Endodermal cell (in vitro differentiated cells): ENCODE data around the gene TRAPPC1. TPM values are rescaled to one million over a fixed set of nuclear protein-coding genes. Genes with fewer than 3 reads are reported as not detected.

Experiments
- DNase-seq: peaks from one replicate; pipeline ENCODE4 v3.0.0-alpha.2; 2017
- H3K27ac ChIP-seq: 2 replicates; pipeline ENCODE4 v1.5.1; 2013; ENCODE audit warnings: mild to moderate bottlenecking, low read depth, low read length, moderate library complexity
- H3K27me3 ChIP-seq: 2 replicates; pipeline ENCODE4 v1.6.1; 2013; ENCODE audit warnings: mild to moderate bottlenecking, low read length, moderate library complexity; ENCODE audit not compliant: insufficient read depth, control insufficient read depth, poor library complexity, severe bottlenecking
- H3K36me3 ChIP-seq: 2 replicates; pipeline ENCODE4 v1.7.0; 2013; ENCODE audit warnings: mild to moderate bottlenecking, low read length, moderate library complexity; ENCODE audit not compliant: control insufficient read depth, insufficient read depth
- H3K4me1 ChIP-seq: one replicate; pipeline ENCODE4 v1.7.0; 2013; ENCODE audit warnings: low read length; ENCODE audit not compliant: control insufficient read depth, insufficient read depth
- H3K4me3 ChIP-seq: 2 replicates; pipeline ENCODE4 v1.5.1; 2013; ENCODE audit warnings: mild to moderate bottlenecking, low read length, moderate library complexity
- H3K9ac ChIP-seq: 2 replicates; pipeline ENCODE4 v1.6.1; 2013; ENCODE audit warnings: mild to moderate bottlenecking, low read length, moderate library complexity; ENCODE audit not compliant: poor library complexity, severe bottlenecking; ENCODE audit errors: extremely low read depth
- H3K9me3 ChIP-seq: 2 replicates; pipeline ENCODE4 v1.6.1; 2013; ENCODE audit warnings: mild to moderate bottlenecking, low read length, moderate library complexity; ENCODE audit not compliant: control insufficient read depth
- H3K27ac Mint-ChIP-seq: 2 replicates; pipeline ENCODE4 v1.8.0; 2020; ENCODE audit warnings: mixed read lengths
- H3K27me3 Mint-ChIP-seq: 2 replicates; pipeline ENCODE4 v1.8.0; 2021; ENCODE audit warnings: mild to moderate bottlenecking, mixed read lengths; ENCODE audit not compliant: insufficient read depth
- H3K36me3 Mint-ChIP-seq: 2 replicates; pipeline ENCODE4 v1.8.0; 2020; ENCODE audit warnings: low read depth, mixed read lengths
- H3K4me1 Mint-ChIP-seq: 2 replicates; pipeline ENCODE4 v1.8.0; 2020; ENCODE audit warnings: mixed read lengths
- H3K4me3 Mint-ChIP-seq: 2 replicates; pipeline ENCODE4 v1.8.0; 2020; ENCODE audit warnings: mild to moderate bottlenecking, moderate library complexity, mixed read lengths
- H3K9me3 Mint-ChIP-seq: 2 replicates; pipeline ENCODE4 v1.8.0; 2020; ENCODE audit warnings: mild to moderate bottlenecking, mixed read lengths
- CTCF ChIP-seq: fragments of 200-600 bp; sonication (generic); conservative IDR thresholded peaks from 2 replicates; pipeline ENCODE4 v1.5.0; 2021; ENCODE audit warnings: antibody characterized with exemption, mild to moderate bottlenecking
- WGBS, 2 experiments: methylation state at CpG; one replicate each; pipeline versions ENCODE4 v1.1.5 to v1.1.7; 2013; ENCODE audit warnings: missing lambda C conversion rate in 2 of 2, mixed read lengths in 1 of 2; ENCODE audit not compliant: insufficient coverage in 1 of 2, insufficient read length in 1 of 2; 5-methylcytosine and 5-hydroxymethylcytosine counted together
- total RNA-seq, 2 donors: library from RNA; stranded (reverse); fragmentation: NEBNext Ultra II Directional in 1 of 2; extraction: Animal tissue kit (Norgen Biotek cat#: 25700) in 1 of 2; gene quantifications; 2 replicates in 1 of 2; 3 replicates in 1 of 2; pipeline ENCODE4 v1.2.1, GENCODE V29; 2021

Gene TRAPPC1
- total RNA-seq, 2 donors from 2014 or later: 150 to 170 TPM

- Mint-ChIP-seq H3K4me1 (peaks cover 2% of the 10 kb centered on the region), H3K4me3 (no peak overlapping the region), H3K27me3 (no peaks in the 10 kb centered on the region), H3K27ac (no peak overlapping the region), H3K9me3 (peaks cover 7% of the 10 kb centered on the region), H3K36me3 (peaks cover 40% of the 10 kb centered on the region)
- peaks cover 37% of the 10 kb centered on the region for H3K36me3 ChIP-seq
- DNase-seq: no peak
- no peak for TF ChIP-seq CTCF
- H3K4me1 ChIP-seq: no peaks in the 10 kb centered on the region
- no peak overlapping the region for H3K27ac ChIP-seq
- 82 to 100% methylated on average over 3 to 5 of the region's 5 CpGs for WGBS, 2 experiments
- no peaks in the 10 kb centered on the region for H3K27me3 ChIP-seq
- H3K9me3 ChIP-seq: no peaks in the 10 kb centered on the region
- H3K4me3 ChIP-seq: no peak overlapping the region
- H3K9ac ChIP-seq: no peak overlapping the region
These were observed 19.5 kb upstream of the TRAPPC1 start for GRCh38 chr17:7951143-7951792.

GRCh38 chr17:7950578-7950977, 18.8 kb upstream of the TRAPPC1 start:
- no peak overlapping the region for H3K27ac ChIP-seq
- H3K4me3 ChIP-seq: no peak overlapping the region
- Mint-ChIP-seq H3K9me3 (peaks cover 7% of the 10 kb centered on the region), H3K4me1 (peaks cover 2% of the 10 kb centered on the region), H3K27me3 (no peaks in the 10 kb centered on the region), H3K27ac (no peak overlapping the region), H3K36me3 (peaks cover 47% of the 10 kb centered on the region), H3K4me3 (no peak overlapping the region)
- 67 to 83% methylated on average over 1 to 3 of the region's 3 CpGs for WGBS, 2 experiments
- H3K36me3 ChIP-seq: peaks cover 44% of the 10 kb centered on the region
- no peak for DNase-seq
- no peaks in the 10 kb centered on the region for H3K9me3 ChIP-seq
- H3K9ac ChIP-seq: no peak overlapping the region
- H3K27me3 ChIP-seq: no peaks in the 10 kb centered on the region
- TF ChIP-seq CTCF: no peak
- no peaks in the 10 kb centered on the region for H3K4me1 ChIP-seq

GRCh38 chr17:7947651-7948050, 15.9 kb upstream of the TRAPPC1 start:
- DNase-seq: no peak
- no peaks in the 10 kb centered on the region for H3K4me1 Mint-ChIP-seq
- H3K9me3 Mint-ChIP-seq: peaks cover 1% of the 10 kb centered on the region
- H3K9me3 ChIP-seq: no peaks in the 10 kb centered on the region
- peaks cover 69% of the 10 kb centered on the region for H3K36me3 ChIP-seq
- H3K27ac Mint-ChIP-seq: no peak overlapping the region
- no peaks in the 10 kb centered on the region for H3K4me1 ChIP-seq
- no peak overlapping the region for H3K27ac ChIP-seq
- no peak overlapping the region for H3K4me3 ChIP-seq
- H3K36me3 Mint-ChIP-seq: peaks cover 72% of the 10 kb centered on the region
- TF ChIP-seq CTCF: no peak
- no peaks in the 10 kb centered on the region for H3K27me3 Mint-ChIP-seq
- H3K4me3 Mint-ChIP-seq: no peak overlapping the region
- 93 to 95% methylated on average over 2 to 5 of the region's 5 CpGs for WGBS, 2 experiments
- H3K9ac ChIP-seq: no peak overlapping the region
- no peaks in the 10 kb centered on the region for H3K27me3 ChIP-seq
